ENCODE data around the gene PODNL1.

DNA sequence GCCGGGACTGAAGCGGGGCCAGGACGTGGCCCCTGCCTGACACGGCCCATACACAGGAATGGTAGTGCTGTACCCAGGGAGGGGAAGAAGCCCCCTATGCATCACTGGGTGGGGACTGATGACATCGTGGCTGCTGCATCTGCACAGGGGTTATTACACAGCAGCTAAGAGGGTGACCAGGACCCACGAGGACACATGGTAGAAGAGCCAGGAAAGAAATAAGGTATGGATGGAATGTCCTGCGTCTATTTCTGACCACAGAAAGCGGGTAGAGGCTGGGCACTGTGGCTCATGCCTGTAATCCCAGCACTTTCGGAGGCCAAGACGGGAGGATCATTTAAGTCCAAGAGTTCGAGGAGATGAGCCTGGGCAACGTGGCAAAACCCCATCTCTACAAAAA is 38.2 kb upstream of the PODNL1 start:
- TF ChIP-seq HMGXB4 (CRISPR knock-in tag; IDR thresholded peaks at IDR 0.05; ENCODE audit: borderline replicate concordance in 1 of 2, low read depth in 1 of 2) (no peak), KDM4B (CRISPR knock-in tag; IDR thresholded peaks at IDR 0.05) (no peak), MATR3 (CRISPR knock-in tag; IDR thresholded peaks at IDR 0.05) (no peak), RFX5 (IDR thresholded peaks at IDR 0.05; ENCODE audit: low read depth, low read length) (no peak)
- TF ChIP-seq, protein P1, sequence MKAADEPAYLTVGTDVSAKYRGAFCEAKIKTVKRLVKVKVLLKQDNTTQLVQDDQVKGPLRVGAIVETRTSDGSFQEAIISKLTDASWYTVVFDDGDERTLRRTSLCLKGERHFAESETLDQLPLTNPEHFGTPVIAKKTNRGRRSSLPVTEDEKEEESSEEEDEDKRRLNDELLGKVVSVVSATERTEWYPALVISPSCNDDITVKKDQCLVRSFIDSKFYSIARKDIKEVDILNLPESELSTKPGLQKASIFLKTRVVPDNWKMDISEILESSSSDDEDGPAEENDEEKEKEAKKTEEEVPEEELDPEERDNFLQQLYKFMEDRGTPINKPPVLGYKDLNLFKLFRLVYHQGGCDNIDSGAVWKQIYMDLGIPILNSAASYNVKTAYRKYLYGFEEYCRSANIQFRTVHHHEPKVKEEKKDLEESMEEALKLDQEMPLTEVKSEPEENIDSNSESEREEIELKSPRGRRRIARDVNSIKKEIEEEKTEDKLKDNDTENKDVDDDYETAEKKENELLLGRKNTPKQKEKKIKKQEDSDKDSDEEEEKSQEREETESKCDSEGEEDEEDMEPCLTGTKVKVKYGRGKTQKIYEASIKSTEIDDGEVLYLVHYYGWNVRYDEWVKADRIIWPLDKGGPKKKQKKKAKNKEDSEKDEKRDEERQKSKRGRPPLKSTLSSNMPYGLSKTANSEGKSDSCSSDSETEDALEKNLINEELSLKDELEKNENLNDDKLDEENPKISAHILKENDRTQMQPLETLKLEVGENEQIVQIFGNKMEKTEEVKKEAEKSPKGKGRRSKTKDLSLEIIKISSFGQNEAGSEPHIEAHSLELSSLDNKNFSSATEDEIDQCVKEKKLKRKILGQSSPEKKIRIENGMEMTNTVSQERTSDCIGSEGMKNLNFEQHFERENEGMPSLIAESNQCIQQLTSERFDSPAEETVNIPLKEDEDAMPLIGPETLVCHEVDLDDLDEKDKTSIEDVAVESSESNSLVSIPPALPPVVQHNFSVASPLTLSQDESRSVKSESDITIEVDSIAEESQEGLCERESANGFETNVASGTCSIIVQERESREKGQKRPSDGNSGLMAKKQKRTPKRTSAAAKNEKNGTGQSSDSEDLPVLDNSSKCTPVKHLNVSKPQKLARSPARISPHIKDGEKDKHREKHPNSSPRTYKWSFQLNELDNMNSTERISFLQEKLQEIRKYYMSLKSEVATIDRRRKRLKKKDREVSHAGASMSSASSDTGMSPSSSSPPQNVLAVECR (CRISPR knock-in tag; IDR thresholded peaks at IDR 0.05; ENCODE audit: borderline replicate concordance) = no peak
